H1 (cell line): ENCODE measurements around the gene SEMA6D. TPM values are rescaled to one million over a fixed set of nuclear protein-coding genes. Genes with fewer than 3 reads are reported as not detected.

Experiments
- CTCF ChIA-PET: fragments of 300-600 bp; sonication (Branson Sonifier 250); formaldehyde crosslinking; loops from one replicate; lab custom pipeline; 2021; ENCODE audit not compliant: partially characterized antibody; lab: Charles Lee
- POLR2A ChIA-PET: fragments of 300-600 bp; sonication (Branson Sonifier 250); formaldehyde crosslinking; loops from one replicate; lab custom pipeline; 2021; ENCODE audit warnings: inconsistent platforms; ENCODE audit not compliant: partially characterized antibody; lab: Charles Lee
- DNase-seq, 2 experiments: peaks; one replicate each; pipeline versions ENCODE4 v3.0.0 to v3.0.0-alpha.2; 2010 to 2022; ENCODE audit warnings: low spot score in 2 of 2, low read depth in 1 of 2, mixed read lengths in 1 of 2
- FAIRE-seq: peaks from 2 replicates; lab custom pipeline; 2011; peaks lifted over from hg19 to GRCh38; lab: Jason Lieb, UNC
- H2AFZ ChIP-seq: 2 replicates; pipeline ENCODE4 v1.8.1; 2012; ENCODE audit warnings: low read length, inconsistent platforms
- H2AK5ac ChIP-seq: 2 replicates; pipeline ENCODE4 v1.6.1; 2013; ENCODE audit warnings: low read depth, low read length
- H2BK120ac ChIP-seq: replicated peaks from 2 replicates; pipeline ENCODE3; 2013; ENCODE audit warnings: low read depth, low read length, inconsistent platforms
- H2BK12ac ChIP-seq: 2 replicates; pipeline ENCODE4 v1.6.1; 2013; ENCODE audit warnings: low read depth, low read length
- H2BK15ac ChIP-seq: 2 replicates; pipeline ENCODE4 v1.6.1; 2013; ENCODE audit warnings: low read length
- H2BK20ac ChIP-seq: 2 replicates; pipeline ENCODE4 v1.6.1; 2013; ENCODE audit warnings: low read length
- H2BK5ac ChIP-seq: 2 replicates; pipeline ENCODE4 v1.6.1; 2013; ENCODE audit warnings: low read depth, low read length
- H3K14ac ChIP-seq: 2 replicates; pipeline ENCODE4 v1.6.1; 2013; ENCODE audit warnings: inconsistent platforms; ENCODE audit not compliant: insufficient read length
- H3K18ac ChIP-seq: 2 replicates; pipeline ENCODE4 v1.6.1; 2013; ENCODE audit warnings: low read length; ENCODE audit errors: extremely low read depth
- H3K23ac ChIP-seq: 2 replicates; pipeline ENCODE4 v1.6.1; 2013; ENCODE audit warnings: inconsistent platforms; ENCODE audit not compliant: insufficient read length
- H3K23me2 ChIP-seq: 2 replicates; pipeline ENCODE4 v1.6.1; 2013; ENCODE audit warnings: low read depth, low read length
- H3K27ac ChIP-seq: 2 replicates; pipeline ENCODE4 v1.6.1; 2011; ENCODE audit warnings: low read depth, low read length, inconsistent platforms
- H3K27me3 ChIP-seq, 4 experiments: replicated peaks in 1 of 4; 1 replicate in 1 of 4; 2 replicates in 3 of 4; pipeline versions ENCODE4 v1.6.1 to v1.8.1; 2011 to 2013; ENCODE audit warnings: low read length in 3 of 4, mild to moderate bottlenecking in 3 of 4, inconsistent platforms in 2 of 4, mixed read lengths in 2 of 4, moderate library complexity in 1 of 4; ENCODE audit not compliant: control insufficient read depth in 3 of 4, insufficient read depth in 3 of 4; ENCODE audit errors: extremely low read depth in 1 of 4
- H3K36me3 ChIP-seq, 4 experiments: 2 replicates each; pipeline versions ENCODE4 v1.6.1 to v1.8.1; 2011 to 2013; ENCODE audit warnings: mild to moderate bottlenecking in 4 of 4, low read length in 3 of 4, moderate library complexity in 2 of 4, control low read depth in 1 of 4, inconsistent platforms in 1 of 4; ENCODE audit not compliant: insufficient read depth in 4 of 4, control insufficient read depth in 2 of 4
- H3K4ac ChIP-seq: replicated peaks from 2 replicates; pipeline ENCODE3; 2013; ENCODE audit warnings: low read length, low read depth, mixed read lengths, inconsistent platforms; ENCODE audit not compliant: insufficient read length
- H3K4me1 ChIP-seq, 4 experiments: replicated peaks in 1 of 4; 1 replicate in 1 of 4; 2 replicates in 3 of 4; pipeline versions ENCODE4 v1.6.1 to v1.8.1; 2011 to 2013; ENCODE audit warnings: low read length in 3 of 4, inconsistent platforms in 2 of 4, mixed read lengths in 1 of 4; ENCODE audit not compliant: insufficient read depth in 4 of 4, control insufficient read depth in 3 of 4
- H3K4me2 ChIP-seq, 2 experiments: 2 replicates each; pipeline versions ENCODE4 v1.6.1 to v1.8.1; 2011 to 2013; ENCODE audit warnings: low read depth in 2 of 2, low read length in 2 of 2, control low read depth in 1 of 2, inconsistent platforms in 1 of 2, mild to moderate bottlenecking in 1 of 2; ENCODE audit not compliant: insufficient read depth in 1 of 2
- H3K4me3 ChIP-seq, 4 experiments: fragments of 200-600, 300-600 bp in 1 of 4; sonication (generic), shearing (Covaris generic), sonication (Bioruptor Twin) in 1 of 4; 2 replicates each; pipeline versions ENCODE4 v1.5.1 to v1.8.1; 2011 to 2016; ENCODE audit warnings: low read length in 4 of 4, low read depth in 3 of 4, control low read depth in 2 of 4, inconsistent platforms in 2 of 4, mild to moderate bottlenecking in 2 of 4, mixed read lengths in 1 of 4, moderate library complexity in 1 of 4; ENCODE audit not compliant: insufficient read depth in 2 of 4; ENCODE audit errors: extremely low read depth in 1 of 4
- H3K56ac ChIP-seq: replicated peaks from 2 replicates; pipeline ENCODE3; 2013; ENCODE audit warnings: low read depth, mild to moderate bottlenecking, mixed read lengths, low read length, inconsistent platforms; ENCODE audit not compliant: insufficient read length
- H3K79me1 ChIP-seq: 2 replicates; pipeline ENCODE4 v1.6.1; 2013; ENCODE audit warnings: low read depth, low read length, control low read depth
- H3K79me2 ChIP-seq, 2 experiments: 2 replicates each; pipeline versions ENCODE4 v1.6.1 to v1.8.1; 2012 to 2013; ENCODE audit warnings: low read length in 2 of 2, mild to moderate bottlenecking in 2 of 2, inconsistent platforms in 1 of 2; ENCODE audit not compliant: insufficient read depth in 2 of 2, control insufficient read depth in 1 of 2
- H3K9ac ChIP-seq, 4 experiments: replicated peaks in 1 of 4; 1 replicate in 1 of 4; 2 replicates in 3 of 4; pipeline versions ENCODE4 v1.6.1 to v1.8.1; 2011 to 2013; ENCODE audit warnings: low read depth in 3 of 4, low read length in 3 of 4, control low read depth in 2 of 4, mild to moderate bottlenecking in 2 of 4, moderate library complexity in 2 of 4, inconsistent platforms in 1 of 4; ENCODE audit errors: extremely low read depth in 1 of 4
- H3K9me3 ChIP-seq, 2 experiments: 2 replicates each; pipeline versions ENCODE4 v1.6.1 to v1.8.1; 2012 to 2013; ENCODE audit warnings: mild to moderate bottlenecking in 2 of 2, moderate library complexity in 2 of 2, control low read depth in 1 of 2, inconsistent platforms in 1 of 2, low read depth in 1 of 2, low read length in 1 of 2, mixed read lengths in 1 of 2; ENCODE audit not compliant: insufficient read depth in 2 of 2
- H4K20me1 ChIP-seq, 2 experiments: replicated peaks in 1 of 2; 2 replicates each; pipeline versions ENCODE3 to v1.8.1; 2011 to 2013; ENCODE audit warnings: inconsistent platforms in 2 of 2, low read length in 2 of 2, mild to moderate bottlenecking in 1 of 2; ENCODE audit not compliant: insufficient read depth in 2 of 2, control insufficient read depth in 1 of 2
- H4K5ac ChIP-seq: 2 replicates; pipeline ENCODE4 v1.6.1; 2013; ENCODE audit warnings: low read length, low read depth, mixed read lengths, inconsistent platforms; ENCODE audit not compliant: insufficient read length
- H4K8ac ChIP-seq: 2 replicates; pipeline ENCODE4 v1.8.0; 2013; ENCODE audit warnings: mild to moderate bottlenecking, moderate library complexity, low read length, inconsistent platforms; ENCODE audit not compliant: insufficient read depth; ENCODE audit errors: extremely low read depth
- H4K91ac ChIP-seq: replicated peaks from 2 replicates; pipeline ENCODE3; 2013; ENCODE audit warnings: low read length, mixed read lengths, inconsistent platforms; ENCODE audit not compliant: insufficient read length
- ATF3 ChIP-seq: IDR thresholded peaks from 2 replicates; pipeline ENCODE4 v1.6.1; 2011; ENCODE audit warnings: low read depth, mild to moderate bottlenecking, low read length; ENCODE audit not compliant: insufficient read depth
- BACH1 ChIP-seq: IDR thresholded peaks from 2 replicates; pipeline ENCODE4 v1.6.1; 2012; ENCODE audit warnings: low read length, improper control_type of control experiment
- CBX8 ChIP-seq: fragments of 300-800, 300-1000 bp; sonication (generic); IDR thresholded peaks from 2 replicates; pipeline ENCODE4 v1.7.1; 2016; ENCODE audit warnings: low read depth, low read length, borderline replicate concordance
- CTBP2 ChIP-seq: IDR thresholded peaks from 2 replicates; pipeline ENCODE4 v1.7.0; 2011; ENCODE audit warnings: borderline replicate concordance, mild to moderate bottlenecking, moderate library complexity, mixed read lengths, low read length; ENCODE audit not compliant: insufficient read depth, insufficient read length
- EP300 ChIP-seq, 2 experiments: IDR thresholded peaks; 1 replicate in 1 of 2; 2 replicates in 1 of 2; pipeline ENCODE4 v1.6.1; 2011 to 2012; ENCODE audit warnings: low read depth in 2 of 2, low read length in 2 of 2, mild to moderate bottlenecking in 2 of 2, borderline replicate concordance in 1 of 2, inconsistent platforms in 1 of 2, moderate library complexity in 1 of 2
- KDM5A ChIP-seq: fragments of 200-600 bp; IDR thresholded peaks from 2 replicates; pipeline ENCODE4 v1.7.1; 2012; ENCODE audit warnings: mild to moderate bottlenecking, low read length, inconsistent platforms, mixed read lengths
- RFX5 ChIP-seq: IDR thresholded peaks from 2 replicates; pipeline ENCODE4 v1.6.1; 2011; ENCODE audit warnings: low read depth, low read length, improper control_type of control experiment, borderline replicate concordance
- RNF2 ChIP-seq: fragments of 200-900, 300-1000 bp; sonication (generic); IDR thresholded peaks from 2 replicates; pipeline ENCODE4 v1.7.1; 2016; ENCODE audit warnings: borderline replicate concordance, low read depth, mild to moderate bottlenecking, antibody characterized with exemption, low read length; ENCODE audit not compliant: poor library complexity, severe bottlenecking; ENCODE audit errors: missing control alignments
- SAP30 ChIP-seq: fragments of 300-600 bp; sonication (generic); IDR thresholded peaks from 2 replicates; pipeline ENCODE4 v1.7.1; 2012; ENCODE audit warnings: low read length, moderate library complexity, mild to moderate bottlenecking, inconsistent platforms; ENCODE audit not compliant: insufficient read depth, insufficient replicate concordance
- SIN3A ChIP-seq, 2 experiments: IDR thresholded peaks in 1 of 2; conservative IDR thresholded peaks in 1 of 2; 2 replicates each; pipeline ENCODE4 v1.6.1; 2011 to 2012; ENCODE audit warnings: low read length in 2 of 2, improper control_type of control experiment in 1 of 2, low read depth in 1 of 2, mild to moderate bottlenecking in 1 of 2
- SP2 ChIP-seq: IDR thresholded peaks from 2 replicates; pipeline ENCODE4 v1.6.1; 2012; ENCODE audit warnings: mild to moderate bottlenecking, low read length, inconsistent platforms
- TAF1 ChIP-seq: IDR thresholded peaks from 2 replicates; pipeline ENCODE4 v1.6.1; 2011; ENCODE audit warnings: mild to moderate bottlenecking, low read depth, low read length
- WGBS, 2 experiments: shearing (Covaris generic) in 1 of 2; methylation state at CpG; one replicate each; pipeline versions ENCODE4 v1.1.6 to v1.1.7; 2013 to 2015; ENCODE audit warnings: low lambda C conversion rate in 2 of 2, mixed read lengths in 2 of 2, inconsistent platforms in 1 of 2, low coverage in 1 of 2, missing lambda C conversion rate in 1 of 2; ENCODE audit not compliant: insufficient replicate concordance in 2 of 2, insufficient coverage in 1 of 2, insufficient read length in 1 of 2; ENCODE audit errors: extremely low coverage in 1 of 2, missing lambda C conversion rate in 1 of 2; 5-methylcytosine and 5-hydroxymethylcytosine counted together
- polyA plus RNA-seq, 7 experiments: library from polyadenylated mRNA; depleted of rRNA in 3 of 7; stranded (reverse) in 5 of 7; unstranded in 2 of 7; fragments of >200 nt in 5 of 7; fragments of 200-250 nt in 2 of 7; gene quantifications; 1 replicate in 5 of 7; 2 replicates in 1 of 7; 4 replicates in 1 of 7; pipeline versions ENCODE4 v1.2.1 to v1.2.3, GENCODE V29; 2011 to 2013; ENCODE audit warnings: missing spikeins in 2 of 7, mixed read lengths in 2 of 7
- total RNA-seq: library from RNA; stranded (reverse); fragmentation: NEBNext Ultra II Directional; extraction: Animal tissue kit (Norgen Biotek cat#: 25700); gene quantifications from 2 replicates; pipeline ENCODE4 v1.2.1, GENCODE V29; 2021

The SEMA6D gene
- total and polyA plus RNA-seq, 2 of the 8 experiments (the other 6 are each of a cell fraction or from before 2014, with no cell fraction given) = 2.2 to 3.8 TPM

- no peak overlapping the region for H3K27ac ChIP-seq
- TF ChIP-seq EP300 (IDR thresholded peaks at IDR 0.05; ENCODE audit: borderline replicate concordance in 1 of 2, low read depth in 2 of 2, low read length in 2 of 2) (no peak), RNF2 (no peak), BACH1 (no peak), TAF1 (no peak), SAP30 (no peak), RFX5 (no peak), SP2 (no peak), CTBP2 (no peak), KDM5A (no peak), ATF3 (no peak), SIN3A (conservative IDR thresholded peaks at IDR 0.05 in 1 of 2, IDR thresholded peaks at IDR 0.05 in 1 of 2; ENCODE audit: low read depth in 1 of 2, low read length in 2 of 2) (no peak), CBX8 (no peak)
- H2BK15ac ChIP-seq = no peak overlapping the region
- H3K4ac ChIP-seq = no peak overlapping the region
- H3K4me2 ChIP-seq = no peak overlapping the region
- ChIA-PET CTCF (interaction anchor here (0.8 to 2.1 kb wide), 2 partner anchors 8 to 69 kb away, joined by 3 to 7 read pairs; no protein-coding TSS in a partner anchor), POLR2A (no interaction called here)
- no peak overlapping the region for H2BK5ac ChIP-seq
- H4K8ac ChIP-seq = no peak overlapping the region
- no peak overlapping the region for H2BK20ac ChIP-seq
- DNase-seq (no peak), FAIRE-seq (no peak)
- H3K4me3 ChIP-seq = no peak overlapping the region
- no peaks in the 10 kb centered on the region for H3K4me1 ChIP-seq
- H2AFZ ChIP-seq = no peak overlapping the region
- H2BK12ac ChIP-seq = no peak overlapping the region
- no peak overlapping the region for H3K23ac ChIP-seq
- H4K91ac ChIP-seq = no peak overlapping the region
- H4K20me1 ChIP-seq = no peaks in the 10 kb centered on the region
- H3K79me1 ChIP-seq = no peaks in the 10 kb centered on the region
- no peak overlapping the region for H2BK120ac ChIP-seq
- no peak overlapping the region for H3K9ac ChIP-seq
- H3K23me2 ChIP-seq = peaks cover 2% of the 10 kb centered on the region; the same call in 1 of the 2 replicates
- no peak overlapping the region for H3K14ac ChIP-seq
- H3K79me2 ChIP-seq = no peaks in the 10 kb centered on the region
- no peaks in the 10 kb centered on the region for H3K9me3 ChIP-seq
- H4K5ac ChIP-seq = no peak overlapping the region
- no peak overlapping the region for H3K56ac ChIP-seq
- H2AK5ac ChIP-seq = no peak overlapping the region
- no peaks in the 10 kb centered on the region for H3K27me3 ChIP-seq
- 94% methylated on average over 3 of the region's 3 CpGs; no CpG with 5 or more reads in 1 of the 2 experiments for WGBS, 2 experiments
- no peak overlapping the region for H3K18ac ChIP-seq
- no peaks in the 10 kb centered on the region for H3K36me3 ChIP-seq
These were observed 71.4 kb downstream of the SEMA6D start for GRCh38 chr15:47788685-47789084.
